Measurements from ENCODE around the gene TANC1.
A peak's percentile ranks its signal among the peaks of the same experiment; 100 is the strongest.

TANC1 gene

DNA sequence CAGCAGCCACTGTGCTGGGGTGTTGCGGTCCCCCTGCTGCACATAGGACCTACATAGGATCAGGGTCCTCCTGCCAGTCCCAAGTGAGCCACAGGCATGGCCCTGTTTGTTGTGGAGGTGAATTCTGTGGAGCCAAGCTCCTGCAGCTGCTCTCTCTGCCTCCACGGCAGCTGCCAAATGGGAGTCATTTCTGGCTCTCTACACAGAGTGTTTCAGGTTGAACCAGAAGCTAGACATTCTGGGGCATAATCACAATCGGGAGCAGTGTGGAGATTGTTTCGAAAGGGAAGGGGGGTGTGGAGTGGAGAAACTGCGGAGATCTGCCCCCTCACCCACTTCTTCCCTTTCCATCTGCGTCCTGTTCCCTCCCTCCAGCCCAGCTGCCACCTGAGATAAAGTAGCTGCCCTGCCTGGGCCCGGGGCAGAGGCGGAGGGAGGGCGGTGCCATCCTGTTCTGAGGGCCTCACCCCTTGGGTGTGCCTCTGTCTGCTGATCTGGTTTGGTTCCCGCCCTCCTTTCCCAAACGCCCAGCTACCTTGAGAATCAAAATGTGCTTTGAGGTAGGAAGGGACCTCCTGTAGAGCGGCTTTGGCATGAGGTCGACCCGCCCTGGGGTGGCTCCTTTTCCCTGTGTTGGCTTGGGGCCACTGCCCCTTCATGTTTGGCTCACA is 178.7 kb downstream of the TANC1 start:
- no peak for DNase-seq

GRCh38 chr2:159147690-159148089 is 179.2 kb downstream of the TANC1 start:
- DNase-seq = no peak

- DNase-seq = no peak
These were observed 180.5 kb downstream of the TANC1 start for GRCh38 chr2:159148901-159149300.

- DNase-seq = no peak
These were observed 181.3 kb downstream of the TANC1 start for GRCh38 chr2:159149747-159150146.

DNA sequence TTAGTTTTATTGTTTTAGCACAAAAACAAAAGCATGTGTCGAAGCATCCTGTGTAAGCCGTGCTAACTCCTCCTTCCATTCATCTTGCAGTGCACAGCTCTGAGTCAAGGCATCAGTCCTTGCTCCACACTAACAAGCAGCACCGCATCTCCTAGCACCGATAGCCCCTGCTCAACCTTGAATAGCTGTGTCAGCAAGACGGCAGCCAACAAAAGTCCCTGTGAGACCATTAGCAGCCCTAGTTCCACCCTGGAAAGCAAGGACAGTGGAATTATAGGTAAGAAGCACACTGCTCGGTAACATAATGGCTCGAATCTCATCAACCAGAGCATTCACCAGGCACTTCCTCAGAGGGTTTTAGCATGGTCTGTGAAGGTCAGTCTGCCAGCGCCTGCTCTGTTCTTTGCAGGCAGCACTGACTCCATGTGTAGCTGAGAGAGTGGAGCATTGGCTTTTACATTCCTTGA is 181.9 kb downstream of the TANC1 start:
- DNase-seq = no peak

DNA sequence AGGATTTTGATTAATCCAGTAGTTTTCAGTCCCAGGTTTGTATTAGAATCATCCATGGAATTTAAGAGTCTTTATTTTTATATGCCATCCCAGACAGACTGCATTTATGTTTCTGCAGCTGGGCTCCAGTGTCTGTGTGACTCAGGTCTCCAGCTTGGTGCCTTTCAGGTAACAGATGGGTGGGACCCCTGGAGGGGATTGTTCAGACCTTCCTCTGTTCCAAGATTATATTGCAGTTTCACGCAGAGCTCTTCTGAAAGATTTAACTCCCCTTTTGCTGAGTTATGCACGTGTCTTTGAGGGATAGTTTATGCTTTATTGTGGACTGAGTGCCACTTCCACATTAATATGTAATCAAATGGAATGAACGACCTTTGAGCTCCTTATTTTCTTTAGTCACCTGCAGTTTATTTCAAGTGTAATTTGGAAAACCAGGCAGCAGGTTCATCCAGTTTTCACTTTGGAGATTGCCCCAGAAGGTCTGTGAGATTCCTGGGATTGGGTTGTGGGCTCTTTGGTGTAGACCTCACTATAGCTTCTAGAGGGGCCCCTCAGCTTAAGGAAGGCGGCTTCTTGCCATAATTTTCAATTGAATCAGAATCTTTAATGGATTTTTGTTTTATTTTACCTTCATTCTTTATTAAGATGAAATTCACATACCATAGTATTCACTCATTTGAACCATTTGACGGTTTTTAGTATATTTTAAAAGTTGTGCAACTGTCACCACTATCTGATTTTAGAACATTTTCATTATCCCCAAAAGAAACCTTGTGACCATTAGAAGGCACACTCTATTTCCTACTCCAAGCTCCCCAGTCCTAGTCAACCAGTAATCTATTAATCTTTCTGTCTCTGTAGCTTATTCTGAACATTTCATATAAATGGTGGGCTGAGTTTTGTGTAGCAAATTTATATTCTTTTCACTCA is 183.0 kb downstream of the TANC1 start:
- DNase-seq = no peak

DNA sequence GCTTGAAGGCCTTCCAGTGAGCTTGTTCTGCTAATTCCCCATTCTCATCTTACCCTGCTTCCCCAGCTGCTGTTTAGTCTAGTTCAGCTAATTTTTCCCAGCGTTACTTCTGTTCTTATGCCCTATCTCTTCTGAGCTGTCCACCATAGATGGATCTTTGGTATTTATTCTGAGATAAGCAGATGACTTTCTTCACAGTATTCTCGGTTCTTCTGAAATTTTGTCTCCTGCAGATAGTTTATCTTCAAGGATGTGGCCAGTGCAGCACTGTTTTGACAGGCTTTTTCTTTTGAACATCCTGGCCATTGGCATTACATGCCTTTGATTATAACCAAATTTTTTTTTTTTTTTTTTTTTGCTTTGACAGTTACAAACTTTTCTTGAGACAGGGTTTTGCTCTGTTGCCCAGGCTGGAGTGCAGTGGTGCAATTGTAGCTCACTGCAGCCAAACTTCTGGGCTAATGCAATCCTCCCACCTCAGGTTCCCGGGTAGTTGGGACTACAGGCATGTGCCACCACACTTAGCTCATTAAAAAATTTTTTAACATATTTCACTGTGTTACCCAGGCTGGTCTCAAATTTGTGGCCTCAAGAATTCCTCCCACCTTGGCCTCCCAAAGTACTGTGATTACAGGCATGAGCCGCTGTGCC is 183.8 kb downstream of the TANC1 start:
- DNase-seq = no peak

DNA sequence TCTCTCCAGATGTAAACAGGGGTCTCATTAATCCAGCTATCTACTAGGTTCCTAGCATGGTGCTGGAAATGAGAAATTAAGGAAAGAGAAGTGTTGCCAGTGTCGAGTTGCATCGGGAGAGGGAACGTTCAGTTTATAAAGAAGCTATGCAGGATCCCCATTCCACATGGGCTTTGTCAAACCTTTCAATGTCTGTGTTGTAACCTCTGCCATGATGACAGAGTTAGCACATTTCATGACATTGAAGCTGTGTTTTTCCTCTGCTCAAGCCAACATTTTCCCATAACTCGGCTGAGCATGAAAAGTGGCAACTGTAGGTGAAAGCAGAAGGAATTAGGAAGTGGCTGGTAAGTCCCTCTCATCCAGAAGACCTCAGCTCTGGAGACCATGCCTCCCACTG is 184.6 kb downstream of the TANC1 start:
- no peak for DNase-seq

DNA sequence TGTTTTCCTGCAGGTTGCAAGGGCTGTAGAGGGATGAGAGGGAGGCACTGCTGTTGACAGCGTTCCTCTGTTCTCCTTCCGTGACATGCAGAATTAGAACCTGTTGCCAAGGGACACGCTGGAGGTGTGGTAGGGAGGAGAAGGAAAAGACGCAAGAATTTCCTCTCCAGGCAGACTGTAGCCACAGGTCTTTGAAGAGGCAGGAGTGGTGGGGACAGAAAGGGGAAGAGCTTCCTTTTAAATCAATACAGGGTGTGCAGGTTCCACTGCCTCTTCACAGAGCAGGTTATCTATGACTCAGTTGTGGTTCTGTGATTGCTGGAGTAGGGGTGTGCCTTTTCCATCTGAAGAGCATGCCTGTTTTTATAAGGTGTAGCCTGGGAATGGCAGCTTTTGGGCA is 185.0 kb downstream of the TANC1 start:
- DNase-seq = no peak

DNA sequence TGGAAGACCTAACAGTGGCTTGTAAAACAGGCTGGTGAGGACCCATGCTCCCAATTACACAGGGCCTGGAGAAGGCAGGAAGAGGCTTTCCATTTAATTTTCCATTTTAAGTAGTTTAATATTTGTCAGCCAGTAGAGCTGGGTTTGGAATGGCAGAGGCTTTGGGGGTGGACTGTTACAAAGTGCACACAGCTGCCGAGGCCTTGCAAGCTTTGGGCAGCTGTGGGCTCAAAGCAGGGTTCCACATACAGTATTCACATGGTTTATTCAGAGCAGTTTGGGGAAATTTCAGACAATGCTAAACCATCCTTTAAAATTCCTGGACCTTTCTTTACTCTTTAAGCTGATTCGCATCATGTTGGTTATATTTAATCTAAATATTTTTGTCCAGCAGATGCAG is 185.5 kb downstream of the TANC1 start:
- no peak for DNase-seq

DNA sequence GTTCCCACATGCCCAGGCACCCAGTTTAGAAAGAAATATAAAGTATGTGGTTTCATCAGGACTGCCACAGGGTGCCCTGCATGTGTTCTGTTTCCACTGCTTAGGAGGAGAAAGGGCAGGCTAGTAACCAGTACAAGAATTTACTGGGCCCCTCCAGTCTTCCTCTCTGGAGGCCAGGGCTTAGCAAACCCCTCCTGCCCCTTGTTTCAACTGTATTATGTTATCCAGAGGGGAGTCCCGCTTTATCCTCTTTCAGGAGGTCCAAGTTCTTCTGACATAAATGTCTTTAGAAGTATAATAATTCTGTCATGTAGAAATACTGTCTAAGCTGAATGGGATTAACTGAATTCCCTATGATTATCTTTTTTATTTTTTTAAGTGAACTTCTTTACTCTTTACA is 185.9 kb downstream of the TANC1 start:
- no peak for DNase-seq

DNA sequence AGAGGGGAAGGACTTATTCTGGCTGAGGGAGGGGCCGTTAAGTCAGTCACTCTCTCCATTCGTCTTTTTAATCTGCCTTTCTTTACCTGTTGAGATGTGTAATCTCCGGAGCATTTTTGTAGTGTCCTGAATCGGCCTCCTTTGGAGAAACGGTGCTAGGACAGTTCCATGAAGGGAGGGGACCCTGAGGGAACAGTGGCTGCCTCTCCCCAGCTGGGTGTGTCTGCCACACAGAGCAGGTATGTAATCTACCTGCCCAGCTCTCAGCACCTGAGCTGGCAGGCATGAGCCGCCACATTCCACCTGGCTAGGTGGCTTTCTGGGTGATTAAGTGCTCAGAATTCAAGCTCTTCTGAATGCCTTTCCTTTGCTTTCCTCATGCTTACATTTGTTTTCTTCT is 186.9 kb downstream of the TANC1 start:
- no peak for DNase-seq

DNA sequence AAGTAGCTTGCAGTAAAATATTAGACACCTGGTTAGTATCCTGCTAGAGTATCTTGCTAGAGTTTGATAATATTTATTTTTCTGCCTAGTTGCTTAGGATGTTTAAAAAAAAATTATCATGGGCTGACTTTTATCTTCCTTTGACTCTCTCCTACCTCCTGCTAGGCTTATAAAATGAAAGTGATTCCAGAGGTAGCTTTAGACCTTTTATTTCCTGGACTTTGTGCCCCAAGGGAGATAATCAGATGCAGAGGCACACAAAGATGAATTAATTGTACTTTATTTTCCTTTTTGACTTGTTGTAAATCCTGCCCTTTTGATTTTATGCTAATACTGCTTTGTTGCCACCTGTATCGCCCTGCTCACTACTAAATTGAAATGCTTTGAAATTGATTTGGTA is 187.4 kb downstream of the TANC1 start:
- no peak for DNase-seq

DNA sequence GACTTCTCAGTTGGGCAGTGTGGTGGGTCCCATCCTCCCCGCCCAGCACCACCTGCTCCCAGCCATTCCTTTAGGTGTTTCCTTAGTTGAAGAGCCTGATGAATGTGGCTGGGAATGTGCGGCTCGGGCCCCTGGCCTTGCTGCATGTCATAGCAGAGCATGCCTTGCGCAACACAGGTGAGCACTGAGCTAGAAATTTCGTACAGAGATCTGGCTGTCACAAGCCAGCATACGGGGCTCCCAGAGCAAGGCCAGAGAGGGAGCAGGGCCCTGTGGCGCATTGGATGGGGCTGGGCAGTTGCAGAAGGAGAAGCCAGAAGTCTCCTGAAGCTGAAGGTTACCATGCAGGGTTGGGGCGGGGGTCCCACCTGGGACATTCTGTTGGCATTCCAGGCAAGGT is 188.4 kb downstream of the TANC1 start:
- no peak for DNase-seq

DNA sequence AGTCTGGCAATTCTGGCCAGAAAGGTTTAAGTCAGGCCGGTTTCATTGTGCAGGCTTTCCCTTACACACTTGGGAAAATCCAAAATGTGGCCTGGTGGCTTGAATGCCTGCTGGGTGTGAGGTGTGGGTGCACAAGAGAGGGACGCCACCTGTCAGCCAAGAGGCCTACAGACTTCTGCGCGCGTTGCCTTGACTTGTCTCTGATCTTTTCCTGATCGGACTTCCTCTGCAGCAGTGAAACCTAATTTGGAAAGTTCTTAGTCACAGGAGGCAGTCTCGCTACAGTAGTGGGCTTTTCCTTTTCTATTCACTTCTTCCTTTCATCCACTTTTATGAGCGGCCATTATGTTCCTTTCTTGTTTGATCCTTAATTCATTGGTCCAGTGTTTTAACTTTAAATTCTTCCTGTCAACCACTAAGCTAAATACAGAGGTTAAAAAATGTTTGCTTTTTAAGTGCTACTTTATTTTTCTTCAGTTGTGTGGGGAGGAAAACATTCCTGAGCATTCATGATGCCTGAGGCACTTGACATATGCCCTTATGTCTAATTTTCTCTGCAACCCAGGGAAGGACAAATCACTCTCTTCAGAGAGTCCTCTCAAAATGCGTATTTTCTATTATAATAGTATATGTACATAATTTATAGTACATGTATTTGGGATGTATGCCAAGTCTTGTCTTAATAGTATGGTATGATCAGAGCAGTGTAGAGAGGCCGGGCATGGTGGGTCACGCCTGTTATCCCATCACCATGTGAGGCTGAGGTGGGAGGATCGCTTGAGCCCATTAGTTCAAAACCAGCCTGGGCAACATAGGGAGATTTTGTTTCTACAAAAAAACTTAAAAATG is 189.1 kb downstream of the TANC1 start:
- DNase-seq = peak in 2 of 3 donors; percentile 22 to 31

DNA sequence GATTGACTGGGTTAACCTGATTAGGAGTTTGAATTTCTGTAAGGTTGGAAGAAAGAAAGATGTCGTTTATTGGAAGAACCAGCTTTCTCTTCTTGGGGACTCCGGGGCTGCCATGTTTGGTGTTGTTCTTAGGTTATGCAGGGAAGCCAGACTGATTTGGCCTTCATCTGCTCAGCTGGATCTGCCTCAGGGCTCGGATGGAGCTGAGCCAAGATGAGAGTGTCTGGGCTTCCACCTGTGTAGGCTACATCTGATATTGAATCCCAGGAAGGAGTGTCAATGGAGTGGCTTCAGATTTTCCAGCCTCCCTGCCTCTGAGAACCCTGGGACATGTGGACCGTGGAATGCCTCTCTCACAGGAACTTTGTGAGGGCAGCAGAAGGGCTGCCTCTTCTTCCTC is 192.0 kb downstream of the TANC1 start:
- DNase-seq = no peak

DNA sequence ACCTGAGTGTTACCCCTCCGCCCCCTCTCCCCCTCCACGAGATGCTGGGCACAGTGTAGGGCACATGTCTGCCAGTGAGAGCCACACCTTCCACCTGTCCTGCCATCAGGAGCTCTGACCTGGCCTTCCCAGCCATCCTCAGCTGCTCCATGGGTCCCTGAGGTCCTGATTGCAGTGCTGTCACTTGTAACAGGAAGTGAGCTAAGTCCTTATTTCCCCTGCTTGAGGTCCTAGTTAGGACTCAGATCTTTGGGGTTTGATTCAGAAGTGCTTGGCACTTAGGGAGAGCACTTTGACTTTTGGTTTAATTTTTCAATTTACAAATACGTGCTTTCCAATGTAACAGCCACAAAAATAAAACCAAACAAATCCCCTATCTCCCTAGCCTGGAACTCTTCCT is 192.5 kb downstream of the TANC1 start:
- DNase-seq = peak in 2 of 3 donors; percentile 28 to 38

GRCh38 chr2:159163930-159164329 is 195.5 kb downstream of the TANC1 start:
- DNase-seq = no peak

DNA sequence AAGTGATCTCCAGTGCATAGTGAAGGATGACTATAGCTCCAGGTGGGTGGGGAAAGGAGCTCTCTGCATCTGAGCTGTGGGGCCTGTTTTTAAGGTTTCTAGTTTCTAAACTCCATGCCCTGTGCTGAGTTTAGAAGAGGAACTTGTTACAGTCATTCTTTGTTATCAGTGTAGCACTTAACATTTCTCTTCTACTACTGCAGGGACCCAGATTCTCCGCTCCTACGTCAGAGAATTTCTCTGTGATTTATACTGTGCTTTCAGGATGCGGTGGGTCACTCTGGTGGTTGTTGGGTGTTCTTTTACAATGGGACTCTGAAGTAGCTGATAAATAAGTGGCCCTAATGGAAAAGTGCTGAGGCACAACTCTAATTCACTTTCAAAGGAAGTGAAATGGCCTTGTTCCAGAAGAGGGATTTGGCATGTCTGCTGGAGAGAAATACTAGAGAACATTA is 196.0 kb downstream of the TANC1 start:
- DNase-seq = no peak

GRCh38 chr2:159165048-159165447 is 196.6 kb downstream of the TANC1 start:
- no peak for DNase-seq

GRCh38 chr2:159168707-159169106 is 200.3 kb downstream of the TANC1 start:
- DNase-seq = no peak

DNA sequence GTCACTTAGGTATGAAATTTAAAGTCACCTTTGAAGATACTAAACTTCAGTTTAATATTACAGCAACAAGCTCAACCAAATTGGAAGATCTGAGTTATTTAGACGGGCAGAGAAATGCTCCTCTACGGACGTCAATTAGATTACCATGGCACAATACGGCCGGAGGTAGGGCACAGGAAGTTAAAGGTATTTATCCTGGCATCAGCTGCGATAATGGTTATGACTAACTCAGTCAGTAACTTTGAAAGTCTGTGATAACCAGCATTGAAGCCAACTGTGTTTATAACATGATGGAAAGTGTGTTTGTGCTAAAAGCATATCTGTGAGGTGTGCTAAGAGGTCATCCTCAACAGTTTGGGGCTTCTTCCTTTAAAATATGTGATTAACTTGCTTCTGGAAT is 200.7 kb downstream of the TANC1 start:
- DNase-seq = no peak

GRCh38 chr2:159172403-159172802 is 204.0 kb downstream of the TANC1 start:
- DNase-seq = no peak
